Measurements from ENCODE around the gene TJP2. TPM values are rescaled to one million over a fixed set of nuclear protein-coding genes. Genes with fewer than 3 reads are reported as not detected.

TJP2 gene
- total and polyA plus RNA-seq, 2 donors (not counting 3 experiments of a cell fraction or from before 2014, with no cell fraction given), result 83.0 to 168 TPM

DNA sequence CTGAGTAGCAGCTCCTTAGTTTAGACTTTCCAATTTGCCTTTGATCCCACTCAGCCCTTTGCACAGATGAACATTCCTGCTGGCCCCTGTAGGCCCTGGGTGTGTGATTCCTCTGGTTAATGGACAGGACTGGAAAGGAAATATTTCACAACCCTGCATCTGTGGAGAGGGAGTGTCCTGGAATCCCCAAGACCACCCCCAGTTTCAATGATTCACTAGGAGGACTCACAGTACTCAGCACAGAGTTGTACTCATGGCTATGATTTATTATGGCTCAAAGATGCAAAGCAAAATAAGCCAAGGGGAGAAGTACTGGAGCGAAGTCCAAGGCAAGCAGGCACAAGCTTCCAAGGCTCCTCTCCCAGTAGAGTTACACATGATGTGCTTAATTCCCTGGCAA lies 42.4 kb upstream of the TJP2 start:
- FAIRE-seq (peak; percentile 48), DNase-seq (ENCODE audit: low read depth, low spot score) (peak; percentile 53)
- H3K4me1 ChIP-seq (ENCODE audit: control insufficient read depth, extremely low read depth, insufficient read depth, low read length), result peaks cover 29% of the 10 kb centered on the region
- no peaks in the 10 kb centered on the region for H3K9me3 ChIP-seq (replicated peaks; ENCODE audit: control insufficient read depth, insufficient read depth, low read length)
- H3K9ac ChIP-seq (replicated peaks; ENCODE audit: extremely low read depth, insufficient read depth, low read length), result no peak overlapping the region
- dilution Hi-C loops (cut with MboI; ENCODE audit: extremely low pct_ligation_motif_present, low sequenced_read_pairs) (no loop called here), intact Hi-C loops (cut with micrococcal nuclease) (no loop called here)
- no peaks in the 10 kb centered on the region for H3K27me3 ChIP-seq (ENCODE audit: control insufficient read depth in 2 of 2, insufficient read depth in 2 of 2, low read length in 2 of 2)
- no peak overlapping the region for H3K4me3 ChIP-seq (replicated peaks in 1 of 3; ENCODE audit: insufficient read depth in 1 of 3, low read depth in 1 of 3, low read length in 3 of 3)
- H3K79me2 ChIP-seq (ENCODE audit: control insufficient read depth, insufficient read depth, low read length), result peaks cover 85% of the 10 kb centered on the region
- no peak overlapping the region for H3K4me2 ChIP-seq (ENCODE audit: insufficient read depth, low read length)
- H4K20me1 ChIP-seq (replicated peaks; ENCODE audit: control insufficient read depth, extremely low read depth, insufficient read depth, low read length), result no peaks in the 10 kb centered on the region
- TF ChIP-seq MYC (IDR thresholded peaks at IDR 0.05; ENCODE audit: low read depth, low read length) (no peak), FOS (IDR thresholded peaks at IDR 0.05; ENCODE audit: borderline replicate concordance, insufficient read depth, low read length) (peak; percentile 35), MAX (IDR thresholded peaks at IDR 0.05; ENCODE audit: insufficient read depth, insufficient read length) (no peak)
- ChIA-PET POLR2A (interaction anchor here (0.6 to 1.0 kb wide), 2 partner anchors 9 to 33 kb away, joined by 3 read pairs; no protein-coding TSS in a partner anchor), CTCF (interaction anchor here (1.0 to 3.1 kb wide), 7 partner anchors 10 to 92 kb away, joined by 3 to 14 read pairs (median 7); no protein-coding TSS in a partner anchor)
- H3K27ac ChIP-seq (ENCODE audit: insufficient read depth, low read depth, low read length), result peak overlapping the region; percentile 16
- H2AFZ ChIP-seq (ENCODE audit: low read depth, low read length), result no peak overlapping the region
- H3K9me1 ChIP-seq (replicated peaks; ENCODE audit: control insufficient read depth, extremely low read depth, insufficient read depth, low read length), result no peaks in the 10 kb centered on the region
- no peaks in the 10 kb centered on the region for H3K36me3 ChIP-seq (ENCODE audit: control insufficient read depth in 2 of 2, extremely low read depth in 1 of 2, insufficient read depth in 2 of 2, low read length in 2 of 2)
- no TSS peak for BruUV-seq (replicated peaks)

DNA sequence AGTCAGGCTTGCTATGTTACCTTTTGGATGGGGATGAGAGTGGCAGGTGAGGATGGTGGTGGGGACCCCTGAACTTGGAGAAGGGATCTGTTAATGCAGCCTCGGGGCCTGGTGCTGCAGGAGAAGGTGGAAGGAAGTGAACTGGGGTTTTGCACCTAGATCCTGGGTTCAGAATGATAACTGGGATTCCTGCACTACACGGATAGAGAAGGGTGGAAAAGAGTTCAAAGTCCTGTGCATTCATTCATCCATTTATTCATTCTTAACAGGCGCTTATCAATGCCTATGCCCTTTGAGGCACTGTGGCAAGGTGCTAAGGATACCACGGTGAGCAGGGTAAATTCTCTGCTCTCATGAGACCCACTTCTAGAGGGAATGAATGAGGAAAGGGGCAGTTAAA lies 41.7 kb upstream of the TJP2 start:
- CTCF ChIA-PET, result interaction anchor here (1.0 to 3.1 kb wide), 5 partner anchors 11 to 91 kb away, joined by 3 to 14 read pairs (median 7); no protein-coding TSS in a partner anchor
- H2AFZ ChIP-seq (ENCODE audit: low read depth, low read length), result no peak overlapping the region
- H3K4me2 ChIP-seq (ENCODE audit: insufficient read depth, low read length), result no peak overlapping the region
- FAIRE-seq (no peak), DNase-seq (ENCODE audit: low read depth, low spot score) (no peak)
- dilution Hi-C loops (cut with MboI; ENCODE audit: extremely low pct_ligation_motif_present, low sequenced_read_pairs) (no loop called here), intact Hi-C loops (cut with micrococcal nuclease) (no loop called here)
- H3K27me3 ChIP-seq (ENCODE audit: control insufficient read depth in 2 of 2, insufficient read depth in 2 of 2, low read length in 2 of 2), result no peaks in the 10 kb centered on the region
- TF ChIP-seq POLR2A (IDR thresholded peaks at IDR 0.05; ENCODE audit: low read depth, low read length) (no peak), POLR2AphosphoS5 (IDR thresholded peaks at IDR 0.05; ENCODE audit: insufficient read depth, low read depth, low read length) (no peak), MAX (IDR thresholded peaks at IDR 0.05; ENCODE audit: insufficient read depth, insufficient read length) (no peak), JUN (IDR thresholded peaks at IDR 0.05; ENCODE audit: borderline replicate concordance, insufficient read depth, insufficient read length, low read depth) (no peak), GATA2 (IDR thresholded peaks at IDR 0.05; ENCODE audit: insufficient read depth, insufficient read length, low read depth, low read length) (no peak), MYC (IDR thresholded peaks at IDR 0.05; ENCODE audit: low read depth, low read length) (no peak)
- H3K4me1 ChIP-seq (ENCODE audit: control insufficient read depth, extremely low read depth, insufficient read depth, low read length), result peaks cover 31% of the 10 kb centered on the region
- H3K9me3 ChIP-seq (replicated peaks; ENCODE audit: control insufficient read depth, insufficient read depth, low read length), result no peaks in the 10 kb centered on the region
- POLR2A ChIA-PET, result interaction anchor here (0.6 kb wide), 1 partner anchor 33 kb away, joined by 3 read pairs; no protein-coding TSS in a partner anchor
- H3K9ac ChIP-seq (replicated peaks; ENCODE audit: extremely low read depth, insufficient read depth, low read length), result no peak overlapping the region
- no TSS peak for BruUV-seq (replicated peaks)
- no peak overlapping the region for H3K27ac ChIP-seq (ENCODE audit: insufficient read depth, low read depth, low read length)
- no peak overlapping the region for H3K4me3 ChIP-seq (replicated peaks in 1 of 3; ENCODE audit: insufficient read depth in 1 of 3, low read depth in 1 of 3, low read length in 3 of 3)
- no peaks in the 10 kb centered on the region for H3K9me1 ChIP-seq (replicated peaks; ENCODE audit: control insufficient read depth, extremely low read depth, insufficient read depth, low read length)
- no peaks in the 10 kb centered on the region for H4K20me1 ChIP-seq (replicated peaks; ENCODE audit: control insufficient read depth, extremely low read depth, insufficient read depth, low read length)
- no peaks in the 10 kb centered on the region for H3K36me3 ChIP-seq (ENCODE audit: control insufficient read depth in 2 of 2, extremely low read depth in 1 of 2, insufficient read depth in 2 of 2, low read length in 2 of 2)
- H3K79me2 ChIP-seq (ENCODE audit: control insufficient read depth, insufficient read depth, low read length), result peaks cover 84% of the 10 kb centered on the region

Measured in endothelial cell of umbilical vein (primary cell).